Endothelial cell of umbilical vein (primary cell): Measurements from ENCODE around the gene ISX. TPM values are rescaled to one million over a fixed set of nuclear protein-coding genes. Genes with fewer than 3 reads are reported as not detected.

Experiments used
- BruUV-seq: library from RNA; stranded (reverse); fragments of 400-500 nt; replicated peaks from 2 replicates; lab custom pipeline; 2021; lab: Mats Ljungman, UMichigan
- CTCF ChIA-PET: fragments of 300-600, 350-600 bp; sonication (Branson Sonifier 250); formaldehyde crosslinking; loops from one replicate; lab custom pipeline; 2021; ENCODE audit warnings: antibody characterized with exemption, inconsistent platforms; lab: Charles Lee
- POLR2A ChIA-PET: fragments of 300-600, 350-600 bp; sonication (Branson Sonifier 250); formaldehyde crosslinking; loops from one replicate; lab custom pipeline; 2021; ENCODE audit warnings: antibody characterized with exemption, inconsistent platforms; lab: Charles Lee
- DNase-seq: peaks from one replicate; pipeline ENCODE4 v3.0.0-alpha.2; 2011; ENCODE audit warnings: low read depth, low spot score
- FAIRE-seq: peaks from 2 replicates; lab custom pipeline; 2011; peaks lifted over from hg19 to GRCh38; lab: Jason Lieb, UNC
- H2AFZ ChIP-seq: 2 replicates; pipeline ENCODE4 v1.6.0; 2012; ENCODE audit warnings: low read depth, low read length, control low read depth, inconsistent platforms
- H3K27ac ChIP-seq: 2 replicates; pipeline ENCODE4 v1.5.1; 2011; ENCODE audit warnings: low read depth, mild to moderate bottlenecking, control low read depth, low read length, moderate library complexity; ENCODE audit not compliant: insufficient read depth
- H3K27me3 ChIP-seq, 2 experiments: 2 replicates each; pipeline versions ENCODE4 v1.6.0 to v1.6.1; 2011; ENCODE audit warnings: low read length in 2 of 2, mixed read lengths in 1 of 2; ENCODE audit not compliant: control insufficient read depth in 2 of 2, insufficient read depth in 2 of 2
- H3K36me3 ChIP-seq, 2 experiments: 2 replicates in 1 of 2; 3 replicates in 1 of 2; pipeline ENCODE4 v1.5.1; 2011; ENCODE audit warnings: low read length in 2 of 2, mild to moderate bottlenecking in 1 of 2, moderate library complexity in 1 of 2; ENCODE audit not compliant: control insufficient read depth in 2 of 2, insufficient read depth in 2 of 2; ENCODE audit errors: extremely low read depth in 1 of 2
- H3K4me1 ChIP-seq: 3 replicates; pipeline ENCODE4 v1.5.1; 2011; ENCODE audit warnings: mild to moderate bottlenecking, low read length; ENCODE audit not compliant: control insufficient read depth, insufficient read depth; ENCODE audit errors: extremely low read depth
- H3K4me2 ChIP-seq: 2 replicates; pipeline ENCODE4 v1.6.1; 2011; ENCODE audit warnings: low read length, control low read depth, mixed read lengths; ENCODE audit not compliant: insufficient read depth
- H3K4me3 ChIP-seq, 3 experiments: fragments of 200-600 bp in 1 of 3; sonication (generic), shearing (Covaris generic) in 1 of 3; replicated peaks in 1 of 3; 2 replicates each; pipeline ENCODE4 v1.5.1; 2011 to 2016; ENCODE audit warnings: control low read depth in 3 of 3, low read length in 3 of 3, mild to moderate bottlenecking in 2 of 3, inconsistent platforms in 1 of 3, low read depth in 1 of 3, moderate library complexity in 1 of 3; ENCODE audit not compliant: insufficient read depth in 1 of 3
- H3K79me2 ChIP-seq: 2 replicates; pipeline ENCODE4 v1.6.0; 2012; ENCODE audit warnings: low read length, inconsistent platforms; ENCODE audit not compliant: control insufficient read depth, insufficient read depth
- H3K9ac ChIP-seq: replicated peaks from 2 replicates; pipeline ENCODE3; 2011; ENCODE audit warnings: low read length, control low read depth; ENCODE audit not compliant: insufficient read depth; ENCODE audit errors: extremely low read depth
- H3K9me1 ChIP-seq: replicated peaks from 3 replicates; pipeline ENCODE4 v1.6.0; 2011; ENCODE audit warnings: mild to moderate bottlenecking, low read length; ENCODE audit not compliant: control insufficient read depth, insufficient read depth; ENCODE audit errors: extremely low read depth
- H3K9me3 ChIP-seq: replicated peaks from 2 replicates; pipeline ENCODE4 v1.5.1; 2012; ENCODE audit warnings: low read length, inconsistent platforms; ENCODE audit not compliant: control insufficient read depth, insufficient read depth
- H4K20me1 ChIP-seq: replicated peaks from 2 replicates; pipeline ENCODE3; 2011; ENCODE audit warnings: mild to moderate bottlenecking, low read length; ENCODE audit not compliant: control insufficient read depth, insufficient read depth; ENCODE audit errors: extremely low read depth
- CTCF ChIP-seq, 2 donors: IDR thresholded peaks; 1 replicate in 1 of 2; 2 replicates in 1 of 2; pipeline ENCODE4 v1.5.1; 2011; ENCODE audit warnings: low read length in 2 of 2, mild to moderate bottlenecking in 2 of 2, moderate library complexity in 2 of 2, control low read depth in 1 of 2, inconsistent platforms in 1 of 2, low read depth in 1 of 2; ENCODE audit not compliant: insufficient read depth in 1 of 2; ENCODE audit errors: extremely low read depth in 1 of 2
- EZH2 ChIP-seq: IDR thresholded peaks from 2 replicates; pipeline ENCODE4 v1.6.1; 2012; ENCODE audit warnings: borderline replicate concordance, low read depth, mild to moderate bottlenecking, moderate library complexity, low read length, inconsistent platforms; ENCODE audit not compliant: severe bottlenecking
- FOS ChIP-seq: IDR thresholded peaks from 2 replicates; pipeline ENCODE4 v1.6.1; 2011; ENCODE audit warnings: mild to moderate bottlenecking, low read length, moderate library complexity, borderline replicate concordance; ENCODE audit not compliant: insufficient read depth
- GATA2 ChIP-seq: IDR thresholded peaks from 2 replicates; pipeline ENCODE4 v1.7.0; 2011; ENCODE audit warnings: low read depth, mild to moderate bottlenecking, moderate library complexity, mixed read lengths, low read length; ENCODE audit not compliant: insufficient read length, insufficient read depth
- JUN ChIP-seq: IDR thresholded peaks from 2 replicates; pipeline ENCODE4 v1.6.1; 2011; ENCODE audit warnings: borderline replicate concordance, low read depth; ENCODE audit not compliant: insufficient read length, insufficient read depth
- MYC ChIP-seq: IDR thresholded peaks from one replicate; pipeline ENCODE4 v1.6.1; 2011; ENCODE audit warnings: mild to moderate bottlenecking, low read depth, low read length
- POLR2A ChIP-seq: IDR thresholded peaks from 2 replicates; pipeline ENCODE4 v1.6.1; 2012; ENCODE audit warnings: low read depth, mild to moderate bottlenecking, control low read depth, low read length
- POLR2AphosphoS5 ChIP-seq: IDR thresholded peaks from 2 replicates; pipeline ENCODE4 v1.6.1; 2012; ENCODE audit warnings: low read depth, mild to moderate bottlenecking, control low read depth, low read length, moderate library complexity; ENCODE audit not compliant: insufficient read depth
- dilution Hi-C: fragments of 300-500 bp; cut with MboI; formaldehyde crosslinking; loops from one replicate; pipeline ENCODE4 v1.15.0; 2019; ENCODE audit warnings: low sequenced_read_pairs; ENCODE audit not compliant: extremely low pct_ligation_motif_present
- intact Hi-C: fragments of 100-400 bp; cut with micrococcal nuclease; formaldehyde crosslinking; loops from one replicate; pipeline ENCODE4 v1.10.0; 2022
- polyA plus RNA-seq, 4 experiments: library from polyadenylated mRNA; depleted of rRNA in 3 of 4; stranded (reverse) in 3 of 4; unstranded in 1 of 4; fragments of >200 nt; gene quantifications; 2 replicates each; pipeline versions ENCODE4 v1.2.1 to v1.2.3, GENCODE V29; 2011 to 2012; ENCODE audit warnings: missing spikeins in 1 of 4
- total RNA-seq: library from RNA; stranded (reverse); gene quantifications from 2 replicates; pipeline ENCODE4 v1.2.3, GENCODE V29; 2021
- TF ChIP-seq, protein P1 (sequence below): IDR thresholded peaks from 2 replicates; pipeline ENCODE4 v1.6.1; 2011; ENCODE audit not compliant: insufficient read depth, insufficient read length

ISX gene
- total and polyA plus RNA-seq, 2 donors (not counting 3 experiments of a cell fraction or from before 2014, with no cell fraction given), result not detected

- Histone ChIP-seq H3K4me3 (no peak overlapping the region), H3K4me2 (no peak overlapping the region), H3K4me1 (no peaks in the 10 kb centered on the region), H3K9me3 (no peaks in the 10 kb centered on the region), H3K36me3 (no peaks in the 10 kb centered on the region), H3K27ac (no peak overlapping the region), H2AFZ (no peak overlapping the region), H3K9ac (no peak overlapping the region), H3K27me3 (no peaks in the 10 kb centered on the region), H3K79me2 (no peaks in the 10 kb centered on the region), H3K9me1 (no peaks in the 10 kb centered on the region), H4K20me1 (no peaks in the 10 kb centered on the region)
- BruUV-seq, result no TSS peak
- DNase-seq, result no peak
- TF ChIP-seq MYC, result no peak
- no peak for TF ChIP-seq CTCF (IDR thresholded peaks at IDR 0.05; ENCODE audit: extremely low read depth in 1 of 2, insufficient read depth in 1 of 2, low read depth in 1 of 2, low read length in 2 of 2)
- no peak for TF ChIP-seq GATA2
- no peak for TF ChIP-seq POLR2AphosphoS5
- TF ChIP-seq JUN, result no peak
- no peak for TF ChIP-seq POLR2A
- TF ChIP-seq EZH2, result no peak
- TF ChIP-seq, protein P1, sequence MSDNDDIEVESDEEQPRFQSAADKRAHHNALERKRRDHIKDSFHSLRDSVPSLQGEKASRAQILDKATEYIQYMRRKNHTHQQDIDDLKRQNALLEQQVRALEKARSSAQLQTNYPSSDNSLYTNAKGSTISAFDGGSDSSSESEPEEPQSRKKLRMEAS, result no peak
- no peak for TF ChIP-seq FOS
- CTCF ChIA-PET, result no interaction called here
- dilution Hi-C loops (no loop called here), intact Hi-C loops (loop anchor here (5.0 kb wide), 2 partner anchors 1504 to 1719 kb away; no protein-coding TSS in a partner anchor)
- no peak for FAIRE-seq
- POLR2A ChIA-PET, result no interaction called here
These were observed 44.8 kb upstream of the ISX start for GRCh38 chr22:35021161-35021560.
